Activated naive CD8-positive, alpha-beta T cell treated with anti-CD3 and anti-CD28 coated beads for 36 hours (primary cell): Measurements from ENCODE around the gene RGS17. TPM values are rescaled to one million over a fixed set of nuclear protein-coding genes. Genes with fewer than 3 reads are reported as not detected.
A peak's percentile ranks its signal among the peaks of the same experiment; 100 is the strongest.
"Not testable (repeated sequence)": the region's sequence is repeated elsewhere in the genome, so short reads cannot be mapped to it uniquely, and the experiment has no call there.

Experiments used
- DNase-seq: peaks from one replicate; pipeline ENCODE4 v3.0.0; 2021
- H3K27ac Mint-ChIP-seq: one replicate; pipeline ENCODE4 v1.8.0; 2022; ENCODE audit warnings: mild to moderate bottlenecking, moderate library complexity, mixed read lengths
- H3K27me3 Mint-ChIP-seq: one replicate; pipeline ENCODE4 v1.8.0; 2022; ENCODE audit warnings: mild to moderate bottlenecking, mixed read lengths
- H3K36me3 Mint-ChIP-seq: one replicate; pipeline ENCODE4 v1.8.0; 2021; ENCODE audit warnings: mild to moderate bottlenecking, mixed read lengths
- H3K4me1 Mint-ChIP-seq: one replicate; pipeline ENCODE4 v1.8.0; 2021; ENCODE audit warnings: mixed read lengths
- H3K4me3 Mint-ChIP-seq: one replicate; pipeline ENCODE4 v1.8.0; 2022; ENCODE audit warnings: mild to moderate bottlenecking, moderate library complexity, mixed read lengths
- H3K9me3 Mint-ChIP-seq: one replicate; pipeline ENCODE4 v1.8.0; 2022; ENCODE audit warnings: mixed read lengths
- total RNA-seq, 2 experiments: library from RNA; stranded (reverse); gene quantifications; one replicate each; pipeline ENCODE4 v1.2.3, GENCODE V29; 2021

RGS17 gene
- total RNA-seq, 2 experiments from 2014 or later = not detected

GRCh38 chr6:153012856-153013255 lies 118.2 kb downstream of the RGS17 start:
- no peaks in the 10 kb centered on the region for H3K4me1 Mint-ChIP-seq
- no peak overlapping the region for H3K4me3 Mint-ChIP-seq
- peaks cover 15% of the 10 kb centered on the region for H3K27me3 Mint-ChIP-seq
- no peaks in the 10 kb centered on the region for H3K36me3 Mint-ChIP-seq
- H3K27ac Mint-ChIP-seq = no peak overlapping the region
- no peaks in the 10 kb centered on the region for H3K9me3 Mint-ChIP-seq
- no peak for DNase-seq

DNA sequence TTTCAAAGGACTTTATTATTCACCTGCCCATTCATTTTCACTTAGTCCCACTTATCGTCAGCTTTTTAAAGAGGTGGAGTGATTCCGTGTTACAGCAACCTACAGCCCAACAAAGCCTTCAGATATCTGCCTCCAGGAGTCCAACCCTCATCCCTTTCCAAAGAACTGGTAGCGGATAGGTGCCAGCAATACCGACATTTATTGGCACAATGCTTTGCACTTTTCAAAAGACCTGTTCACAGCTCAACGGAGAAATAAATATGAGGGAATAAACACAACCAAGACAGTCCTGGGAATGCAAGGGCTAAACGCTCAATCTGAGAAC lies 127.8 kb downstream of the RGS17 start:
- H3K9me3 Mint-ChIP-seq = peaks cover 6% of the 10 kb centered on the region
- H3K27ac Mint-ChIP-seq = peak overlapping the region; percentile 98
- H3K36me3 Mint-ChIP-seq = peaks cover 25% of the 10 kb centered on the region
- peak overlapping the region; percentile 98 for H3K4me3 Mint-ChIP-seq
- DNase-seq = no peak
- H3K27me3 Mint-ChIP-seq = no peaks in the 10 kb centered on the region
- peaks cover 27% of the 10 kb centered on the region for H3K4me1 Mint-ChIP-seq

GRCh38 chr6:153002613-153003365 lies 128.3 kb downstream of the RGS17 start, which contains the start of gene MTRF1L:
TSS of gene MTRF1L (minus strand) at chr6:153002709. CDS start at chr6:153002685, 24 bp downstream.
- H3K4me1 Mint-ChIP-seq = peaks cover 27% of the 10 kb centered on the region
- H3K36me3 Mint-ChIP-seq = peaks cover 25% of the 10 kb centered on the region
- H3K27ac Mint-ChIP-seq = peak within 1 kb of the TSS; percentile 98
- DNase-seq = peak; percentile 90
- peaks cover 6% of the 10 kb centered on the region for H3K9me3 Mint-ChIP-seq
- no peaks in the 10 kb centered on the region for H3K27me3 Mint-ChIP-seq
- peak within 1 kb of the TSS; percentile 98 for H3K4me3 Mint-ChIP-seq

- Mint-ChIP-seq H3K4me3 (peak overlapping the region; percentile 98), H3K4me1 (peaks cover 33% of the 10 kb centered on the region), H3K9me3 (peaks cover 6% of the 10 kb centered on the region), H3K36me3 (peaks cover 31% of the 10 kb centered on the region), H3K27me3 (no peaks in the 10 kb centered on the region), H3K27ac (peak overlapping the region; percentile 93)
- DNase-seq = no peak
Observed at GRCh38 chr6:153001767-153002612, 129.1 kb downstream of the RGS17 start.

DNA sequence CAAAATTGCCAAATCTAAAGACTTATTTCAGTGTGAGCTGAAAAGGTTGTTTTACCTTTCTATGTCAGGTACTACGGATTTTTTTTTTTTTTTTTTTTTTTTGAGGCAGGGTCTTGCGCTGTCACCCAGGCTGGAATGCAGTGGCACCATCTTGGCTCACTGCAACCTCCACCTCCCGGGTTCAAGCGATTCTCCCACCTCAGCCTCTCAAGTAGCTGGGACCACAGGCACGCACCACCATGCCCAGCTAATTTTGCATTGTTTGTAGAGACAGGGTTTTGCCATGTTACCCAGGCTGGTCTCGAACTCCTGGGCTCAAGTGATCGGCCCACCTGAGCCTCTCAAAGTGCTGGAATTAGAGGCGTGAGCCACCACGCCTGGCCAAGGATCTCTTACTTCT lies 130.3 kb downstream of the RGS17 start:
- Mint-ChIP-seq H3K4me1 (peaks cover 43% of the 10 kb centered on the region), H3K36me3 (peaks cover 38% of the 10 kb centered on the region), H3K27ac (peak overlapping the region; percentile 52), H3K4me3 (peak overlapping the region; percentile 98)
- H3K27me3 Mint-ChIP-seq, H3K9me3 Mint-ChIP-seq, DNase-seq: not testable (repeated sequence)

GRCh38 chr6:153000243-153000642 lies 130.8 kb downstream of the RGS17 start:
- peaks cover 48% of the 10 kb centered on the region for H3K4me1 Mint-ChIP-seq
- H3K36me3 Mint-ChIP-seq = peaks cover 38% of the 10 kb centered on the region
- peak overlapping the region; percentile 52 for H3K27ac Mint-ChIP-seq

DNA sequence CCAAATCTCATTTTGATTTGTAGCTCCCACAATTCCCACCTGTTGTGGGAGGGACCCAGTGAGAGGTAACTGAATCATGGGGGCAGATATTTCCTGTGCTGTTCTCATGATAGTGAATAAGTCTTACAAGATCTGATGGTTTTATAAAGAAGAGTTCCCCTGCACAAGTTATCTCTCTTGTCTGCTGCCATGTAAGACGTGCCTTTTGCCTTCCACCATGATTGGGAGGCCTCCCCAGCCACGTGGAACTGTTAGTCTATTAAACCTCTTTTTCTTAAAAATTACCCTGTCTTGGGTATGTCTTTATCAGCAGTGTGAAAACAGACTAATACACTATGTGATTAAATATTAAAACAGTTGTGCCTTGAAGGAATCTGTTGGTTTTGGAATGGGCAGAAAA lies 131.5 kb downstream of the RGS17 start:
- peaks cover 49% of the 10 kb centered on the region for H3K4me1 Mint-ChIP-seq
- not testable (repeated sequence) for H3K27ac Mint-ChIP-seq, H3K27me3 Mint-ChIP-seq, H3K9me3 Mint-ChIP-seq, DNase-seq
- peak overlapping the region; percentile 26 for H3K4me3 Mint-ChIP-seq
- peaks cover 38% of the 10 kb centered on the region for H3K36me3 Mint-ChIP-seq

More at GRCh38 chr6:153000243-153000642, 130.8 kb downstream of the RGS17 start:
- DNase-seq = no peak
- Mint-ChIP-seq H3K27me3 (no peaks in the 10 kb centered on the region), H3K4me3 (peak overlapping the region; percentile 45), H3K9me3 (peaks cover 6% of the 10 kb centered on the region)

GRCh38 chr6:152993847-152994246 lies 137.2 kb downstream of the RGS17 start:
- DNase-seq = no peak
- H3K4me1 Mint-ChIP-seq = peaks cover 35% of the 10 kb centered on the region
- no peaks in the 10 kb centered on the region for H3K9me3 Mint-ChIP-seq
- peak overlapping the region; percentile 66 for H3K27ac Mint-ChIP-seq
- no peaks in the 10 kb centered on the region for H3K27me3 Mint-ChIP-seq
- peaks cover 41% of the 10 kb centered on the region for H3K36me3 Mint-ChIP-seq
- no peak overlapping the region for H3K4me3 Mint-ChIP-seq

DNA sequence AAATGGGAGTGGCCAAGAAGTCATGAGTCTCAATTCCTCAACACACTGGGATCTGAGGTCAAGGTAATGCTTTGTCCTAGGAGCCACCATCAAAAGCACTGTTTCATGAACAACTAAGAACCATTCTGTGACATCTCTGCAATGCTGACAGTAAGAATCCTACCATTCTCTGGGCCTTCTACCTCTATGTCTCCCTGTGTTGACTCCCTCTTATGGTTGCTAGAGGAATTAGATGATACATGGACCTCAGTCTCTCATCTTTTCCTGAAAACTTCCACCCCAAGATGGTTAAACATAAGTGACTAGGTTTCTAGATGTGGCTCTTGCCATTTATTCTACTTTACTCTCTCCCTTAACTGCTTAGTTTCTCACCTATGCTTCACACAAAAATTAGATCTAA lies 137.7 kb downstream of the RGS17 start:
- Mint-ChIP-seq H3K36me3 (peaks cover 41% of the 10 kb centered on the region), H3K27me3 (no peaks in the 10 kb centered on the region), H3K9me3 (no peaks in the 10 kb centered on the region), H3K27ac (peak overlapping the region; percentile 66), H3K4me1 (peaks cover 35% of the 10 kb centered on the region), H3K4me3 (no peak overlapping the region)
- DNase-seq = no peak

DNA sequence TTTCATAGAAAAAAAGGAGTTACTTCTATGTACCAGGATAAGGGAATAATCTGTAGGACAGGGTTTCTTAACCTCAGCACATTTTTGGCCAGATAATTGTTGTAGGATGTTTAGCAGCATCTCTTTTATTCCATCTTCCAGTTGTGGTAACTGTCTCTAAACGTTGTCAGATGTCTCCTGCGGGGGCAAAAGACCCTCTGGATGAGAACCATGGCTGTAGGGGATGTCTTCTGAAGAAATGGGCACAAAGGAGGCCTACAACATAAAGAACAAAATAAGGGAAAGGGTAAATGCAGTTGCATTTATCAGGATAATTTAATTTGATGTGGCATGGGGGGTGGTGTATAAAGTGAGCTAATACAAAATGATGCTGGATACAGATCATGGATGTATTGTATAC lies 144.1 kb downstream of the RGS17 start:
- H3K9me3 Mint-ChIP-seq = no peaks in the 10 kb centered on the region
- no peak overlapping the region for H3K4me3 Mint-ChIP-seq
- peaks cover 11% of the 10 kb centered on the region for H3K4me1 Mint-ChIP-seq
- H3K27me3 Mint-ChIP-seq = peaks cover 4% of the 10 kb centered on the region
- DNase-seq = no peak
- peaks cover 35% of the 10 kb centered on the region for H3K36me3 Mint-ChIP-seq
- H3K27ac Mint-ChIP-seq = peak overlapping the region; percentile 18

GRCh38 chr6:152985300-152985699 lies 145.8 kb downstream of the RGS17 start:
- H3K27ac Mint-ChIP-seq, H3K27me3 Mint-ChIP-seq, DNase-seq, H3K9me3 Mint-ChIP-seq: not testable (repeated sequence)
- Mint-ChIP-seq H3K4me3 (peak overlapping the region; percentile 37), H3K36me3 (peaks cover 42% of the 10 kb centered on the region), H3K4me1 (peaks cover 19% of the 10 kb centered on the region)

DNA sequence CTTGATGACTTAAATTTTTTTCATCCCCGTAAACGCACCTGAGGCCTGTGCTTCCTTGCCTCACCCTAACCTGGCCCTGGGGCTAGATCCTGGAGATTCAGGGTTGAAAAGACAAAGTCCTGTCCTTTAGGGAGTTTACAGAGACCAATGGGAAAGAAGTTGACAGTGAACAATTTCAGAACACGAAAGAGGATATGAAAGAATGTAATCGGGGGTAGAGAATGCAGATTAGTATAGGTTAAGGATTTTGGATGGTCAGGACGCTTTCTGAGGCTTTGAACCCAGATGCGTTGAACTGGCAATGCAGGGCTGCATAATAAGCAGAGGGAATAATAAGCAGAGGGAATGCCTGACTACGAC lies 146.6 kb downstream of the RGS17 start:
- peak overlapping the region; percentile 99 for H3K27ac Mint-ChIP-seq
- H3K27me3 Mint-ChIP-seq = peaks cover 4% of the 10 kb centered on the region

GRCh38 chr6:152983637-152984512 lies 147.2 kb downstream of the RGS17 start:
- Mint-ChIP-seq H3K9me3 (no peaks in the 10 kb centered on the region), H3K27ac (peak overlapping the region; percentile 99)

More for the DNA sequence above, 146.6 kb downstream of the RGS17 start:
- Mint-ChIP-seq H3K4me1 (peaks cover 24% of the 10 kb centered on the region), H3K9me3 (no peaks in the 10 kb centered on the region), H3K4me3 (peak overlapping the region; percentile 94), H3K36me3 (peaks cover 43% of the 10 kb centered on the region)
- no peak for DNase-seq

GRCh38 chr6:152982904-152983636 lies 148.0 kb downstream of the RGS17 start, which contains the start of gene FBXO5:
TSS of gene FBXO5 (minus strand) at chr6:152983041. CDS start at chr6:152982959, 82 bp downstream.
- peaks cover 4% of the 10 kb centered on the region for H3K27me3 Mint-ChIP-seq
- DNase-seq = peak; percentile 98
- no peaks in the 10 kb centered on the region for H3K9me3 Mint-ChIP-seq
- H3K4me3 Mint-ChIP-seq = peak within 1 kb of the TSS; percentile 94
- H3K36me3 Mint-ChIP-seq = peaks cover 53% of the 10 kb centered on the region
- H3K4me1 Mint-ChIP-seq = peaks cover 29% of the 10 kb centered on the region
- H3K27ac Mint-ChIP-seq = peak within 1 kb of the TSS; percentile 99

More at GRCh38 chr6:152983637-152984512, 147.2 kb downstream of the RGS17 start:
- peaks cover 48% of the 10 kb centered on the region for H3K36me3 Mint-ChIP-seq
- H3K4me1 Mint-ChIP-seq = peaks cover 27% of the 10 kb centered on the region
- peak; percentile 96 for DNase-seq
- H3K4me3 Mint-ChIP-seq = peak overlapping the region; percentile 94
- H3K27me3 Mint-ChIP-seq = peaks cover 4% of the 10 kb centered on the region
